Testis (tissue), 2 donors: ENCODE data around the gene RRP36.

Experiments
- CTCF ChIP-seq, 3 experiments: fragments of 450-650 bp in 2 of 3; fragments of 200-600 bp in 1 of 3; sonication (generic) in 1 of 3; IDR thresholded peaks; one replicate each; pipeline ENCODE4 v1.5.1; 2016 to 2019; ENCODE audit warnings: antibody characterized with exemption in 3 of 3, mild to moderate bottlenecking in 2 of 3, moderate library complexity in 1 of 3
- POLR2A ChIP-seq: fragments of 450-650 bp; IDR thresholded peaks from one replicate; pipeline ENCODE4 v1.6.1; 2017; ENCODE audit warnings: antibody characterized with exemption, mild to moderate bottlenecking, moderate library complexity

GRCh38 chr6:43034190-43034525 lies 12.7 kb downstream of the RRP36 start:
- no peak for TF ChIP-seq CTCF (IDR thresholded peaks at IDR 0.05)
- TF ChIP-seq POLR2A = no peak
